NCI-H146 treated with DMSO at 0.1 percent for 48 hours (cell line): ENCODE measurements around the gene OR2H1.
"Not testable (repeated sequence)": the region's sequence is repeated elsewhere in the genome, so short reads cannot be mapped to it uniquely, and the experiment has no call there.

Source experiments
- DNase-seq: peaks from one replicate; lab custom pipeline; 2025; ENCODE audit not compliant: unreplicated experiment; lab: John Stamatoyannopoulos, UW

OR2H1 gene

DNA sequence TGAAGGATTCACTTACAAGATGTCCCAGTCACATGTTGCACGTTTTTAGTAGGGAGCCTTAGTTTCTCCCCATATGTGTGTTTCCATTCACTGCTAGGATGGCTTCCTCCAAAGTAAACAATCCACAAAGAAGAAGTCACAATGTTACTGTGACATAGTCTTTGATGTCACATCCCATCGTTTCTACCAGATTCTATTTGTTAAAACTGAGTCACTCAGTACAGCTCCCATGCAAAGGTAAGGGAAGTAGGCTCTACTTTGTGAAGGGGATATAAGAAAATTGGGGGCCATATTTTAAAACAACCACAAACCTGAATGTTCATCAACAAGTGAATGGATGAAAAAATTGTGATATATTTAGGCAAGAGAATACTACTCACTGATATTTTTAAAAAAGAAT lies at the start of gene OR2H1, which contains the start of gene OR11A1:
Gene OR2H1, plus strand, starts transcription at position 185 of the 400 bp plus-strand sequence. CDS start 4,615 bp downstream, outside the sequence.
Gene OR11A1, minus strand, starts transcription at position 101 of the 400 bp plus-strand sequence. CDS start 29,430 bp downstream, outside the sequence.
- no peak for DNase-seq

DNA sequence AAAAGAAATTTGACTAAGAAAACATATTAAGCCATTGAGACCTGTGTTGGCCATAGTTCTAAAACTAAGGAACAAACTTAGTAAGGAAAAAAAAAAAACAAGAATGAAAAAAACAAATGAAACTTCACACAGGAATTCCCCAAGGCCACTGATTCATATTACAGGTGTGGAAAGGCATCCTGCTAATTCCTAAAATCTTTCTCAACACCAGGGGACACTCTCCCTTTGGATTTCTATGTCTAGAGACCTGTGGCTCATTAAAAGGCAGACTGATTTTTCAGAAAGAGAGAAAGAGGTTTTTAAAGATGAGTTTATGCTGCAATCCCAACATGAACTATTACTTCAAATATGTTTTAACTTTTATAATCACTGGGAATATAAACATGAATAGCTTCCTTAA lies 42.4 kb upstream of the OR2H1 start, which contains the start of gene OR12D1:
Gene OR12D1, plus strand, starts transcription at position 341 of the 400 bp plus-strand sequence.
- DNase-seq, result no peak

- no peak for DNase-seq
Observed at GRCh38 chr6:29419516-29419915, 37.4 kb upstream of the OR2H1 start.

- no peak for DNase-seq
Observed at GRCh38 chr6:29424168-29424567, 32.8 kb upstream of the OR2H1 start.

GRCh38 chr6:29424575-29424974 lies 32.4 kb upstream of the OR2H1 start:
- DNase-seq, result no peak

DNA sequence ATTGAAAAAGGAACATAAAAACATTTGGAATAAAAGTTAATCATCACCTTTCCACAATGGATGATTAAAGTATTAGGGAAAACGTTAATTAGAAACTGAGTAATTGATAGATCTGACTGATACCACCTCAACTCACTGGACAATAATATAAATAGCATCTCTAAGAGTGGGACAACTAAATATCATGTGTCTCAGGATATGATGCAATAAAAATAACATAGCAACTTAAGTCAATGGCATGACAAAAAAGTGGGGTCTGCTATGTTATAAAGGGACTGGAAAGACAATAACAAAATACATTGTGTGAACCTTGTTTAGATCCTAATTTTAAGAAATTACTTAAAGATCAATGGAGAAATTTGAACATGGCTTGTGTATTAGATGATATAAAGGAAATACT lies 31.9 kb upstream of the OR2H1 start:
- DNase-seq, result no peak

DNA sequence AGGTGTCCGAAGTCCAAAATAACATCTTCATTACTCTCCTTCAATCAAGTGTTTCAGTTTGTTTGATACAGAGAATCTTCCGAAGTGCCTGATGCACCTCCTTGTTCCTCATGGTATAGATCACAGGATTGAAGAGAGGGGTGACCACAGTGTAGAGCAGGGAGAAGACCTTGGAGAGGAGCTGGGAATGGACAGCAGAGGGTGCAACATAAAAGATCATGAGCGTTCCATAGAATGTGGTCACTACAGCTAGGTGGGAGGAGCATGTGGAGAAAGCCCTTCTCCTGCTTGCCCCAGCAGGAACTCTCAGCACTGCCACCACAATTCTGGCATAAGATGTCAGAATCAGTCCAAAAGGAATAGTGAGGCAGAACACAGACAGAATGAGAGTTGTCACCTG lies 30.3 kb upstream of the OR2H1 start:
- no peak for DNase-seq

- not testable (repeated sequence) for DNase-seq
Observed at GRCh38 chr6:29436730-29437129, 20.2 kb upstream of the OR2H1 start.

GRCh38 chr6:29439006-29439405 lies 17.9 kb upstream of the OR2H1 start, which contains the start of gene OR10C1:
Gene OR10C1, plus strand, starts transcription at chr6:29439306. Its CDS starts 710 bp downstream, at chr6:29440016.
- no peak for DNase-seq

GRCh38 chr6:29442719-29443118 lies 14.2 kb upstream of the OR2H1 start:
- DNase-seq, result no peak

- not testable (repeated sequence) for DNase-seq
Observed at GRCh38 chr6:29444031-29444430, 12.9 kb upstream of the OR2H1 start.

DNA sequence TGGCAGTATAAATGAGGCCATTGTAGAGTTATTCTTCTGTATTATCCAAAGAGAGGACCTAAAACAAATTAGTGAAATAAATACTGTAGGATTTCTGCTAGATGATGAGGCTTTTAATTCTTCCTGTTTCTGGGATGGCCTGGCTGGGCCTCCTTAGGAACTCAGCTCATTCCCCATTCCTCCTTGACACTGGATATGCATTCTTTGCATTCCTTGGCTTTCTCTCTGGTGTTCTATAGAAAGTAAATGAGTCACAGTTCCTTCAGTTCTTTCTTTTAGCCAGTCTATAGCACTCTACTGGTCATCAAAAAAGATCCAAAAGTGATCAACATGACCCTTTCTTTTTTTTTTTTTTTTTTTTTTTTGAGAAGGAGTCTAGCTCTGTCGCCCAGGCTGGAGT lies 9.3 kb upstream of the OR2H1 start:
- DNase-seq, result no peak

DNA sequence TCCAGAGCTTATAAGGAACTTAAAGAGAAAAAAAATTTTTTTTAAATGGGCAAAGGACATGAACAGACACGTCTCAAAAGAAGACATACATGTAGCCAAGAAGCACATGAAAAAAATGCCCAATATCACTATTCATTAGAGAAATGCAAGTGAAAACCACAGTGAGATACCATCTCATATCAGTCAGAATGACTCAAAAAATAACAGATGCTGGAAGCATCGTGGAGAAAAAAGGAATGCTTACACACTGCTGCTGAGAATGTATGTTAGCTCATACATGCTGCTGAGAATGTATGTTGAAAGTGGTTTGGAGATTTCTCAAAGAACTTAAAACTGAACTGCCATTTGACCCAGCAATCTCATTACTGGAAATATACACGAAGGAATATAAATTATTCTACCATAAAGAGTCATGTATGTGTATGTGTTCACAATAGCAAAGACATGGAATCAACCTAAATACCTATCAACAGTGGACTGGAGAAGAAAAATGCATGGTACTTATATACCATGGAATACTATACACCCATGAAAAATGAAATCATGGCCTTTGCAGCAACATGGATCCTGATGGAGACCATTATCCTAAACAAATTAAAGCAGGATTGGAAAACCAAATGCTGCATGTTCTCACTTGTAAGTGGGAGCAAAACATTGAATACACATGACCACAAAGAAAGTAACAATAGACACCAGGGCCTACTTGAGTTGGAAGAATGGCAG lies 5.3 kb upstream of the OR2H1 start:
- DNase-seq, result no peak

DNA sequence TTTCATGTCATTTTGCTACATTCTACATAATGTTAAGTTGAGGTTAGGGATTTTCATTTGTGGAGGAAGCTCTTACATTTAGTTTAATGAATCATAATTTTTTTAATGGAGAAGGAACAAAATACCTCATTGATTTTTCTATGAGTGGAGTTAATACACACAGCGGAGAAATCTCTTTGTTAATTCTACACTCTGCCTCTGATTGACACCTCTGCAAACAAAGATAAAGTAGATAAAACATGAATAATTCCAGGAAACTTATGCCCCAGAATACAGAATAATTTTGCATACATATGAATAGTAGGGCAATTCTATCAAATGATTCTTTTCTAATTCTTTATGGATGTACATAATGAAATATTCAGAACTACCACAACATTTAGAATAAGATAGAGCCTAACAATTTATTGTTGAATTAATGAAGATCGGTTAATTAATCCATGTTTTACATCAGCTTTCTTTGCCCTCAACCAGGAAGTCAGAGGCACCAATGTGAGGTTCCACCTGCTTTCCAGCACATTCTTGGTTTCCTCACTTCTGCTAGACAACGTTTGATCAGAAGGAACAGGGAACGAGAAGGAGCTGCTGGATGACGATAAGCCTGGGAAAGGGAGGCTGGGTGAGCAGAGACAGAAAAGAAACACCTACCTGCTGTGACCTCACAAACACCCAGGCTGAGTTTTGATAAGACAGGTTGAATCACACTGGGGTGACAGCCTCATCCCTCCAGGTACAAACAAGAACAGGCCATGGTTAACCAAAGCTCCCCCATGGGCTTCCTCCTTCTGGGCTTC lies 4.3 kb downstream of the OR2H1 start:
- DNase-seq, result no peak

- DNase-seq, result no peak
Observed at GRCh38 chr6:29462022-29462421, 5.1 kb downstream of the OR2H1 start.

DNA sequence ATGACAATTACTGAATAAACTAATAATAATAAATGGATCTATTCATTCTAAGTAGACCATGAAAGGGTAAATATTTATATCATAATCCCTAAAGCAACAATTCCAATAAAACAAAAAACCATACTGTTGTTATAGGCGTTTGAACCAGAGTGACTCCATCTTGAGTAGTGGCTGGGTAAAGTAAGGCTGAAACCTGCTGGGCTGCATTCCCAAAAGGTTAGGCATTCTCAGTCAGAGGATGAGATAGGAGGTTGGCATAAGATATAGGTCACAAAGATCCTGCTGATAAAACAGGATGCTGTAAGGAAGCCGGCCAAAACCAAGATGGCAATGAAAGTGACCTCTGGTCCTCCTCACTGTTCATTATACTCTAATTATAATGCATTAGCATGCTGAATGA lies 8.3 kb downstream of the OR2H1 start:
- DNase-seq, result no peak

DNA sequence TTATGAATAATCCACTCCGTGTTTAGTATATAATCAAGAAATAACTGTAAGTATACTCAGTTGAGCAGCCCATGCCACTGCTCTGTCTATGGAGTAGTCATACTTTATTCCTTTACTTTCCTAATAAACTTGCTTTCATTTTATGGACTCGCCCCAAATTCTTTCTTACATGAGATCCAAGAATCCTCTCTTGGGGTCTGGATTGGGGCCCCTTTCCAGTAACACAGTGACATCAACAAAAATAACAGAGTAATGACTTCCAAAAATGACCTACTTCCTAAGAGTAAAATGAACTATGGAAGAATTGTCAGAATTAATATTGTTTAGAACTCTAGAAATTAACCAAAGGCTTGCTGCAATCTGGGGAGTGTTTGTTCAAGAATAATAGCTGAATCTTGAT lies 8.8 kb downstream of the OR2H1 start:
- DNase-seq, result no peak

DNA sequence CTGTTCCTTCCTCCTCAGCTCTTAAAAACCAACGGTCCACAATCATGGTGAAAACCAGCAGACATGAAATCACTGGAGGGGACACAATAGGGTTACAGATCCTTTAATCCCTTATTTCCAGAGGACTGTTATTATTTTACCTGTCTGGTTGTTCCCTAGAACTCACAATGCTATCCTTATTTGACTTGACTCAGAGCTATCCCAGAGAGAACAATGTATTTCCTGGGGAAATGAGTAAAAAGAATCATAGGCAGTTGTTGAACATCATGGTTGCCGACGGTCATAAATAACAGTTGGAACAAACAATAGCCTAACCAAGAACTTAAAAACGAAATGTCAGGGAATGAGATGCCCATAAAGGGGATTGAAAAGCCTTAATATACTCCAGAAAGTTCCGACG lies 9.3 kb downstream of the OR2H1 start:
- DNase-seq, result no peak

GRCh38 chr6:29474996-29475395 lies 18.0 kb downstream of the OR2H1 start:
- DNase-seq, result no peak

DNA sequence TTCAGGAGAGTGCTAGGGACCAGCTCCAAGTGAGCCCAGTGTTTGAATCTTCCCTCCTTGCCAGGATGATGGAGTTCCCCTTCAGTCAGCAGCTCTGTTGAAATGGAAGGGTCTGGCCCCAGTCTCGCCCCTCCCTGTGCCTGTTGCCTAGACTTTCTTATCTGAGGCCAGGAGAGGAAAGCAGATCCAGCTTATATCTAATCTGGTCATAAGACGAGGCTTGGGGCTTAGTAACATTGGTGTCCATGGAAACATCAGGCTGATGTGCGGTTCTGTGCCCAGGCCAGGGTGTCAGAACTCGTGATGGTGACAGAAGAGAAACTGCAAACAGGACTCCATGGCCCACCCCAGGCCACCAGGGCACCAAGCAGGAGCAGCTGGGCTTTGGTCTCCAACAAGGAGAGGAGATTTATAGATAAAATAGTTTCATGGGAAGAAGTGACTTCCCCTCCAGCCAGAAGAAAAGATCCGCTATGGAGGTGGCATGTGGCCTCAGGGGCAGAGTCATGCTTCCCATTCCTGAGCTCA lies 21.0 kb downstream of the OR2H1 start:
- DNase-seq, result no peak

GRCh38 chr6:29478740-29479139 lies 21.8 kb downstream of the OR2H1 start:
- DNase-seq, result no peak

DNA sequence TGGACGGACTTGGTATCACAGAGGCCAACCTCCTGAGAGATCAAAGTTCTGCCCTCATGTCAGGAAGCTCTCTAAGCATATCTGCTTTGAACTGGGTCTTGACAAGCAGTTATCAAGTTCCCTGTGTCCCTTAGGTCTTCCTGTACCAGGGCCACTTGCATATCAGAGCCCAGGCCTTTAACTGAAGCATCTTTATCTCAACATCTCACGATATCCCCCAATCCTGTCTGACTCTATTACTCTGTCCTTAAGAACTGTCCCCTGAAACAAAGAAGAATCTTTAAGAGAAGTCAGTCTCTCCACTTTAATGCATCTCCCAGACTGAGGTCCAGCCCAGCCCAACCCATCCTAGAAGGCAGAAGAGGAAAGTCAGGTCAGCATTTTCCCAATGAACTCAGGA lies 22.6 kb downstream of the OR2H1 start:
- DNase-seq, result no peak
